GM23338 (cell line): ENCODE measurements around the gene COL1A2.

Source experiments
- CREB1 ChIP-seq: fragments of 250-450 bp; sonication (Bioruptor Pico); IDR thresholded peaks from 2 replicates; pipeline ENCODE4 v1.5.0; 2020; ENCODE audit warnings: low read depth, mild to moderate bottlenecking, moderate library complexity
- CTCF ChIP-seq, 2 experiments: fragments of 200-600 bp in 1 of 2; sonication (generic) in 1 of 2; conservative IDR thresholded peaks; 2 replicates each; pipeline versions ENCODE4 v1.5.1 to v1.6.1; 2016 to 2017; ENCODE audit warnings: antibody characterized with exemption in 2 of 2, low read depth in 2 of 2, mild to moderate bottlenecking in 2 of 2, moderate library complexity in 1 of 2
- ETS1 ChIP-seq: IDR thresholded peaks from 2 replicates; pipeline ENCODE4 v1.6.1; 2016; ENCODE audit warnings: antibody characterized with exemption
- EZH2 ChIP-seq: fragments of 200-600 bp; sonication (generic); IDR thresholded peaks from one replicate; pipeline ENCODE4 v1.8.0; 2017; ENCODE audit warnings: antibody characterized with exemption, mild to moderate bottlenecking, low read depth; ENCODE audit not compliant: unreplicated experiment
- EZH2phosphoT487 ChIP-seq: fragments of 200-600 bp; sonication (generic); IDR thresholded peaks from one replicate; pipeline ENCODE4 v1.8.1; 2018; ENCODE audit warnings: antibody characterized with exemption; ENCODE audit not compliant: unreplicated experiment
- JUNB ChIP-seq: IDR thresholded peaks from one replicate; pipeline ENCODE4 v1.6.1; 2016; ENCODE audit warnings: antibody characterized with exemption; ENCODE audit not compliant: unreplicated experiment
- POLR2AphosphoS5 ChIP-seq: IDR thresholded peaks from 2 replicates; pipeline ENCODE4 v1.6.1; 2016; ENCODE audit warnings: antibody characterized with exemption, low read depth
- REST ChIP-seq: IDR thresholded peaks from one replicate; pipeline ENCODE4 v1.6.1; 2018; ENCODE audit warnings: antibody characterized with exemption; ENCODE audit not compliant: unreplicated experiment
- STAT1 ChIP-seq: IDR thresholded peaks from one replicate; pipeline ENCODE4 v1.6.1; 2016; ENCODE audit warnings: antibody characterized with exemption; ENCODE audit not compliant: unreplicated experiment
- ZNF462 ChIP-seq: fragments of 250-450 bp; sonication (Bioruptor Pico); IDR thresholded peaks from 2 replicates; pipeline ENCODE4 v1.5.0; 2020; ENCODE audit warnings: mild to moderate bottlenecking, moderate library complexity

GRCh38 chr7:94472608-94473007, 77.9 kb downstream of the COL1A2 start:
- no peak for TF ChIP-seq CTCF (conservative IDR thresholded peaks at IDR 0.05; ENCODE audit: low read depth in 2 of 2)
- no peak for TF ChIP-seq EZH2
- TF ChIP-seq POLR2AphosphoS5: no peak
- TF ChIP-seq EZH2phosphoT487: no peak
- TF ChIP-seq ETS1: no peak
- TF ChIP-seq CREB1: no peak
- TF ChIP-seq JUNB: no peak
- no peak for TF ChIP-seq REST
- TF ChIP-seq STAT1: no peak
- TF ChIP-seq ZNF462: no peak
